HG03066 (cell line): ENCODE measurements around the gene SLC1A7.

Experiments
- ATAC-seq: cut with Tn5 transposase; IDR thresholded peaks from one replicate; pipeline ENCODE4 v1.9.1; 2021; ENCODE audit warnings: low read depth; ENCODE audit not compliant: unreplicated experiment

The SLC1A7 gene

GRCh38 chr1:53162621-53163020, 20.2 kb upstream of the SLC1A7 start:
- no peak for ATAC-seq

- ATAC-seq: no peak
Observed at GRCh38 chr1:53160924-53161378, 18.5 kb upstream of the SLC1A7 start.

GRCh38 chr1:53158900-53159299, 16.5 kb upstream of the SLC1A7 start:
- no peak for ATAC-seq

GRCh38 chr1:53156783-53157182, 14.3 kb upstream of the SLC1A7 start:
- ATAC-seq: no peak

GRCh38 chr1:53155945-53156344, 13.5 kb upstream of the SLC1A7 start:
- ATAC-seq: no peak

- ATAC-seq: no peak
Observed at GRCh38 chr1:53155534-53155933, 13.1 kb upstream of the SLC1A7 start.

- no peak for ATAC-seq
Observed at GRCh38 chr1:53154859-53155438, 12.5 kb upstream of the SLC1A7 start.

- ATAC-seq: no peak
Observed at GRCh38 chr1:53153752-53154151, 11.3 kb upstream of the SLC1A7 start.

- ATAC-seq: no peak
Observed at GRCh38 chr1:53148123-53148522, 5.7 kb upstream of the SLC1A7 start.

GRCh38 chr1:53147174-53147573, 4.7 kb upstream of the SLC1A7 start:
- no peak for ATAC-seq

GRCh38 chr1:53145942-53146708, 3.7 kb upstream of the SLC1A7 start:
- ATAC-seq: no peak

GRCh38 chr1:53145619-53145941, 3.1 kb upstream of the SLC1A7 start:
- ATAC-seq: no peak

- no peak for ATAC-seq
Observed at GRCh38 chr1:53145051-53145600, 2.7 kb upstream of the SLC1A7 start.

GRCh38 chr1:53144201-53144600, 1.8 kb upstream of the SLC1A7 start:
- no peak for ATAC-seq

- no peak for ATAC-seq
Observed at GRCh38 chr1:53143527-53143926, 1.1 kb upstream of the SLC1A7 start.

- no peak for ATAC-seq
Observed at GRCh38 chr1:53141487-53142055, 867 bp downstream of the SLC1A7 start.

- ATAC-seq: no peak
Observed at GRCh38 chr1:53140451-53140850, 2.0 kb downstream of the SLC1A7 start.

GRCh38 chr1:53139951-53140361, 2.5 kb downstream of the SLC1A7 start:
- no peak for ATAC-seq

GRCh38 chr1:53138991-53139884, 3.2 kb downstream of the SLC1A7 start:
- no peak for ATAC-seq

- ATAC-seq: no peak
Observed at GRCh38 chr1:53137729-53138128, 4.7 kb downstream of the SLC1A7 start.

- no peak for ATAC-seq
Observed at GRCh38 chr1:53135735-53136114, 6.7 kb downstream of the SLC1A7 start.
